ENCODE results near the gene KIAA1328.
A peak's percentile ranks its signal among the peaks of the same experiment; 100 is the strongest.

KIAA1328 gene

DNA sequence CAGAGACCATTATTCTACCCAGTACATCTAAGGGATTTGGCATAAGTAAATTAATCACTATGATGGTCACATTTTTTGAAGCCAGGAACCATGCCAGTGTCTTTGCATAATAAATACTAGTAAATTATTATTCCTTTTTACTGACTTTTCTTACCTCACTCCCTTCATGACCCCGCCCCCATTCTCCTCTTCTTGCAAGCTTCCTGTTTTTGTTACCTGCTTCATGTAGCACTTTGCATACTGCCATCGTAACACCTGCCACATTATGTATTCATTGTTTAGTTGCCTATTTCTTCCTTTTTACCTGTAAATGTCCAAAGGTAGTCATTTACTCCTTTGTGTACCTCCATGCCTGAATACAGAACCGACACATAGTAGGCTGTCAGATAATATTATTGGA is 309.5 kb downstream of the KIAA1328 start:
- H3K27me3 Mint-ChIP-seq (ENCODE audit: low read depth) = no peaks in the 10 kb centered on the region

DNA sequence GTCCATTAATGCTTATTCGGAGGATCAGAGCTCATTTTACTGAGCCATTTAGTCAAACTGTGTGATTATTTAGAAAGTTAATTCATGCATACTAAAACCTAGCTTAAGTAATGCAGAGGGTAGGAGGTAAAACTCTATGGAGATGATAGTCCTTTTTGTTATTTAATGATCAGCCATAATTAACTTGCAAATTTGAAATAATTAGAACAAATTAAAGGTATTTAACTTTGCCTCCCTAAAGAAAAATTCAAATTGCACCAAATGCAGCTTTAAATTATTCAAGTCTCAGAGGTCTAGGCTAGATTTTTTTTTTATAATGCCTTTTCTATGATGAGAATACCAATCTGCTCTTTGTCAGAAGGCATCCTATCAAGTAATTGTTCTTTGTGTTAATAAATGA is 310.9 kb downstream of the KIAA1328 start:
- TF ChIP-seq, protein P1, sequence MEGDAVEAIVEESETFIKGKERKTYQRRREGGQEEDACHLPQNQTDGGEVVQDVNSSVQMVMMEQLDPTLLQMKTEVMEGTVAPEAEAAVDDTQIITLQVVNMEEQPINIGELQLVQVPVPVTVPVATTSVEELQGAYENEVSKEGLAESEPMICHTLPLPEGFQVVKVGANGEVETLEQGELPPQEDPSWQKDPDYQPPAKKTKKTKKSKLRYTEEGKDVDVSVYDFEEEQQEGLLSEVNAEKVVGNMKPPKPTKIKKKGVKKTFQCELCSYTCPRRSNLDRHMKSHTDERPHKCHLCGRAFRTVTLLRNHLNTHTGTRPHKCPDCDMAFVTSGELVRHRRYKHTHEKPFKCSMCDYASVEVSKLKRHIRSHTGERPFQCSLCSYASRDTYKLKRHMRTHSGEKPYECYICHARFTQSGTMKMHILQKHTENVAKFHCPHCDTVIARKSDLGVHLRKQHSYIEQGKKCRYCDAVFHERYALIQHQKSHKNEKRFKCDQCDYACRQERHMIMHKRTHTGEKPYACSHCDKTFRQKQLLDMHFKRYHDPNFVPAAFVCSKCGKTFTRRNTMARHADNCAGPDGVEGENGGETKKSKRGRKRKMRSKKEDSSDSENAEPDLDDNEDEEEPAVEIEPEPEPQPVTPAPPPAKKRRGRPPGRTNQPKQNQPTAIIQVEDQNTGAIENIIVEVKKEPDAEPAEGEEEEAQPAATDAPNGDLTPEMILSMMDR (IDR thresholded peaks at IDR 0.05; ENCODE audit: unreplicated experiment in 3 of 3) = no peak
- Mint-ChIP-seq H3K9me3 (peaks cover 11% of the 10 kb centered on the region), H3K27me3 (ENCODE audit: low read depth) (no peaks in the 10 kb centered on the region), H3K27ac (no peak overlapping the region), H3K4me3 (no peak overlapping the region), H3K4me1 (no peaks in the 10 kb centered on the region), H3K36me3 (ENCODE audit: low read depth) (no peaks in the 10 kb centered on the region)

More for the DNA sequence above, 309.5 kb downstream of the KIAA1328 start:
- Mint-ChIP-seq H3K4me1 (no peaks in the 10 kb centered on the region), H3K27ac (no peak overlapping the region), H3K36me3 (ENCODE audit: low read depth) (no peaks in the 10 kb centered on the region), H3K9me3 (peaks cover 11% of the 10 kb centered on the region), H3K4me3 (no peak overlapping the region)
- TF ChIP-seq, protein P1 (IDR thresholded peaks at IDR 0.05; ENCODE audit: unreplicated experiment in 3 of 3) = no peak

DNA sequence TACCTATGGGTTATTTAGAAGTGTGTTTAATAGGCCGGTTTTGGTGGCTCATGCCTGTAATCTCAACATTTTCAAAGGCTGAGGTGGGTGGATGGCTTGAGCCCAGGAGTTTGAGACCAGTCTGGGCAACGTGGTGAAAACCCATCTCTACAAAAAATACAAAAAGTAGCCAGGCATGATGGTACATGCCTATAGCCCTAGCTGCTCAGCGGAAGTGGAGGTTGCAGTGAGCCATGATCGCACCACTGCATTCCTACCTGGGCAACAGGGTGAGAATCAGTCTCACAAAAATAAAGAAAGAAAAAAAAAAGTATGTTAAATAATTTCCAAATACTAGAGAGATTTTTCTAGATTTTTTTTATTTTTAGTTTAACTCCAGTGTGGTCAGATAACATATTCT is 316.0 kb downstream of the KIAA1328 start:
- no peaks in the 10 kb centered on the region for H3K9me3 Mint-ChIP-seq
- H3K4me3 Mint-ChIP-seq = no peak overlapping the region
- no peaks in the 10 kb centered on the region for H3K4me1 Mint-ChIP-seq
- H3K27ac Mint-ChIP-seq = no peak overlapping the region
- H3K36me3 Mint-ChIP-seq (ENCODE audit: low read depth) = no peaks in the 10 kb centered on the region
- no peaks in the 10 kb centered on the region for H3K27me3 Mint-ChIP-seq (ENCODE audit: low read depth)
- TF ChIP-seq, protein P1 (IDR thresholded peaks at IDR 0.05; ENCODE audit: unreplicated experiment in 3 of 3) = no peak

DNA sequence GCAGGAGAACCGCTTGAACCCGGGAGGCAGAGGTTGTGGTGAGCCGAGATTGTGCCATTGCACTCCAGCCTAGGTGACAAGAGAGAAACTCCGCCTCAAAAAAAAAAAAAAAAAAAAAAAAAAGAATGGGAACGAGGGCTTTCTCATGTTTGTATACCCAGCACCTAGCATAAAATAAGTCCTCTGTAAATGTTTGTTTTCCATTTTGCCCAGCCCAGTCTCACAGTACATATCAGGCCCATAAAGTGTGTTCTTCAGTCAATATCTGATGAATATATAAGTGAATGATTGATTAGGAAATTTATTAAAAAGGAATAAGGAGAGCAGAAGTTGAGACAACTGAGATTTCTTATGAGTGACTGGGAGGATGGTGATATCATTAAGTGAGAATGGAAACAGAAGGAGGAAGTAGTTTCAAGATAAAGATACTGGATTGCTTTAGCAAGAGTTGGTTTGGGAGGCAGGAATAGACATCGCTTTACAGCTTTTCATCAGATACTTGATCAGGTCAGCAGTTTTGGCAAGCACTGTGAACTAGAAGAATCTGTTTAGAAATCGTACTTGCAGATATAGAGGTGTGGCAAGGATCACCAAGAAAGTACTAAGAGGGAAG is 327.5 kb downstream of the KIAA1328 start:
- Mint-ChIP-seq H3K36me3 (ENCODE audit: low read depth) (no peaks in the 10 kb centered on the region), H3K27me3 (ENCODE audit: low read depth) (no peaks in the 10 kb centered on the region), H3K9me3 (peaks cover 3% of the 10 kb centered on the region), H3K4me3 (no peak overlapping the region), H3K27ac (no peak overlapping the region), H3K4me1 (peaks cover 17% of the 10 kb centered on the region)
- TF ChIP-seq, protein P1 (IDR thresholded peaks at IDR 0.05; ENCODE audit: unreplicated experiment in 3 of 3) = no peak

DNA sequence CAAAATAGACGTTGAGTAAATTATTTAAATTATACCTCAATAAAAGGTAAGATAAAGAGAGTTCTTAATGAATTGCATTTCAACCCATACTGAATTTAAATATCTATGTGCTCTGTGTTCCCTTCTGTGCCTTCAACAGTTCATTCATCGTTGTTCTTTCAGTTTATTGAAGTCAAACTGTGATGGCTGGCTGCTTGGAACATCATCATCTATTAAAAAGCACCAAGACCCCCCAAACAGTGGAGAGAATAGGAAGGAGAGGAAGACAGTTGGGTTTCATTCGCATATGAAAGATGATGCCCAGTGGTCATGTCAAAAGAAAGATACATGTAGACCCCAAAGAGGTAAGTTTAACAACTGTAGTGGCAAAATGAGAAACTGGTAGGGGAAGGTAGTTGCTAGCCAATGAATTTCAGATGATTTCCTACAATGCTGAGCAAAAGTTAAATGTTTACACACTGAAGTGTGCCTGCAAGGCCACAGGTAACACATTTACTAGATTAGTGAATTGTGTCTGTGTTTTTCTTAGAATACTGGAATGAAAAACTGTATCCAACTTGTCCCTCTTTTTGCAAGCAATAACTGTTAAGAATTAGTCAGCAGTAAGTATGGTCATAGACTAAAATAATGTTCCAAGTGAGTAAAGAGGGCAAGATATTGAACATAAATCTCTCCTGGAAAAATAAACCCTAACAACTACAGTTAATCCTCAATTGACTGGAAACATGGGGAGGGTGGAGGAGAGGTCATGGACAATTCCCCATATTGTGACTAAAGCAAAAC is 331.3 kb downstream of the KIAA1328 start:
- Mint-ChIP-seq H3K36me3 (ENCODE audit: low read depth) (no peaks in the 10 kb centered on the region), H3K9me3 (no peaks in the 10 kb centered on the region), H3K4me1 (peaks cover 17% of the 10 kb centered on the region), H3K4me3 (no peak overlapping the region), H3K27me3 (ENCODE audit: low read depth) (no peaks in the 10 kb centered on the region), H3K27ac (peak overlapping the region in 1 of 3 experiments; percentile 51)
- TF ChIP-seq, protein P1 (IDR thresholded peaks at IDR 0.05; ENCODE audit: unreplicated experiment in 3 of 3) = no peak
